HEK293 (cell line): ENCODE measurements around the gene ARHGAP35.

Experiments used
- CTCF ChIA-PET: fragments of 350-600 bp; formaldehyde crosslinking; extraction: SDS; loops from one replicate; lab custom pipeline; 2021; ENCODE audit warnings: antibody characterized with exemption; lab: Yijun Ruan, JAX
- POLR2A ChIA-PET: fragments of 300-600 bp; formaldehyde crosslinking; extraction: SDS; loops from one replicate; lab custom pipeline; 2020; ENCODE audit warnings: antibody characterized with exemption, inconsistent platforms; lab: Yijun Ruan, JAX
- H3K27ac ChIP-seq: fragments of 200-500 bp; sonication (Bioruptor generic); 2 replicates; pipeline ENCODE4 v1.5.1; 2014; ENCODE audit warnings: low read depth, low read length, control low read depth, inconsistent platforms; ENCODE audit errors: extremely low read depth
- H3K36me3 ChIP-seq, 2 experiments: fragments of 200-500 bp in 1 of 2; sonication (Bioruptor generic) in 1 of 2; 1 replicate in 1 of 2; 2 replicates in 1 of 2; pipeline ENCODE4 v1.5.1; 2014 to 2017; ENCODE audit warnings: inconsistent platforms in 2 of 2, low read length in 2 of 2; ENCODE audit not compliant: control insufficient read depth in 2 of 2, insufficient read depth in 1 of 2
- H3K4me1 ChIP-seq: fragments of 200-500 bp; sonication (Bioruptor generic); 2 replicates; pipeline ENCODE4 v1.5.1; 2014; ENCODE audit warnings: mild to moderate bottlenecking, low read length, inconsistent platforms; ENCODE audit not compliant: control insufficient read depth, insufficient read depth
- H3K4me3 ChIP-seq: 2 replicates; pipeline ENCODE4 v1.5.1; 2011; ENCODE audit warnings: low read depth, mild to moderate bottlenecking, control low read depth, low read length, moderate library complexity
- H3K9me3 ChIP-seq: fragments of 200-500 bp; sonication (Bioruptor generic); 2 replicates; pipeline ENCODE4 v1.5.1; 2014; ENCODE audit warnings: low read depth, low read length, inconsistent platforms; ENCODE audit not compliant: control insufficient read depth, insufficient read depth
- ZBTB17 ChIP-seq: fragments of 450-650 bp; formaldehyde crosslinking; IDR thresholded peaks from 2 replicates; pipeline ENCODE4 v1.5.1; 2016; ENCODE audit warnings: missing biosample characterization, missing genetic modification characterization
- ZBTB7A ChIP-seq: fragments of 450-650 bp; formaldehyde crosslinking; IDR thresholded peaks from 2 replicates; pipeline ENCODE4 v1.5.1; 2016; ENCODE audit warnings: low read depth, missing biosample characterization, missing genetic modification characterization
- ZFHX2 ChIP-seq: fragments of 450-650 bp; formaldehyde crosslinking; conservative IDR thresholded peaks from 2 replicates; pipeline ENCODE4 v1.5.1; 2016; ENCODE audit warnings: missing biosample characterization, missing genetic modification characterization
- ZNF19 ChIP-seq: fragments of 450-650 bp; formaldehyde crosslinking; IDR thresholded peaks from 2 replicates; pipeline ENCODE4; 2016; ENCODE audit warnings: missing biosample characterization, missing genetic modification characterization, low read depth
- ZNF514 ChIP-seq: fragments of 450-650 bp; formaldehyde crosslinking; IDR thresholded peaks from 2 replicates; pipeline ENCODE4 v1.5.1; 2016; ENCODE audit warnings: missing biosample characterization, missing genetic modification characterization
- ZNF544 ChIP-seq: fragments of 450-650 bp; formaldehyde crosslinking; IDR thresholded peaks from 2 replicates; pipeline ENCODE4 v1.5.0; 2017; ENCODE audit warnings: missing biosample characterization, missing genetic modification characterization
- ZNF571 ChIP-seq: fragments of 450-650 bp; formaldehyde crosslinking; IDR thresholded peaks from 2 replicates; pipeline ENCODE4 v1.5.0; 2017; ENCODE audit warnings: missing biosample characterization, missing genetic modification characterization
- ZNF585B ChIP-seq: fragments of 450-650 bp; formaldehyde crosslinking; IDR thresholded peaks from 2 replicates; pipeline ENCODE4 v1.5.1; 2016; ENCODE audit warnings: missing biosample characterization, missing genetic modification characterization
- ZNF596 ChIP-seq: fragments of 450-650 bp; IDR thresholded peaks from 2 replicates; pipeline ENCODE4 v1.5.0; 2018; ENCODE audit warnings: missing biosample characterization, mild to moderate bottlenecking, missing genetic modification characterization, moderate library complexity
- ZNF610 ChIP-seq: fragments of 450-650 bp; formaldehyde crosslinking; IDR thresholded peaks from 2 replicates; pipeline ENCODE4 v1.5.1; 2016; ENCODE audit warnings: missing biosample characterization, missing genetic modification characterization, borderline replicate concordance
- ZNF623 ChIP-seq: fragments of 450-650 bp; formaldehyde crosslinking; IDR thresholded peaks from 2 replicates; pipeline ENCODE4 v1.5.1; 2016; ENCODE audit warnings: missing biosample characterization, missing genetic modification characterization
- TF ChIP-seq, protein P1 (sequence below): fragments of 450-650 bp; formaldehyde crosslinking; IDR thresholded peaks from 2 replicates; pipeline ENCODE4 v1.5.1; 2017; ENCODE audit warnings: missing biosample characterization, missing genetic modification characterization
- TF ChIP-seq, protein P2 (sequence below): fragments of 450-650 bp; formaldehyde crosslinking; IDR thresholded peaks from 2 replicates; pipeline ENCODE4 v1.5.1; 2016; ENCODE audit warnings: missing biosample characterization, missing genetic modification characterization
- TF ChIP-seq, protein P3 (sequence below): fragments of 450-650 bp; formaldehyde crosslinking; IDR thresholded peaks from 2 replicates; pipeline ENCODE4 v1.5.1; 2016; ENCODE audit warnings: missing biosample characterization, missing genetic modification characterization
- TF ChIP-seq, protein P4 (sequence below): fragments of 450-650 bp; formaldehyde crosslinking; IDR thresholded peaks from 2 replicates; pipeline ENCODE4 v1.5.1; 2016; ENCODE audit warnings: missing biosample characterization, missing genetic modification characterization
- TF ChIP-seq, protein P5 (sequence below): fragments of 450-650 bp; formaldehyde crosslinking; IDR thresholded peaks from 2 replicates; pipeline ENCODE4 v1.5.1; 2016; ENCODE audit warnings: missing biosample characterization, missing genetic modification characterization
- TF ChIP-seq, protein P6 (sequence below): fragments of 450-650 bp; formaldehyde crosslinking; IDR thresholded peaks from 2 replicates; pipeline ENCODE4; 2016; ENCODE audit warnings: missing biosample characterization, missing genetic modification characterization

Gene ARHGAP35

DNA sequence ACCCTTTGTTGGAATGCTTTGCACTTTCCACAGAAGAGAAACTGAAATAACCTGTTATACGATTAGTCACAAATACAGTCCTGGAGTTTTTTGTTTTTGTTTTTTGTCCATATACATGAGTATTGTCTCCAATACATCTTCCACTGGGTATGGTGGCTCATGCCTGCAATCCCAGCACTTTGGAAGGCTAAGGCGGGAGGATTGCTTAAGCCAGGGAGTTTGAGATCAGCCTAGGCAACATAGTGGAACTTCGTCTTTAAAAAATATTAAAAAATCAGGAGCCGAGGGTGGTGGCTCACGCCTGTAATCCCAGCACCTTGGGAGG, 35.1 kb upstream of the ARHGAP35 start (continued):
- TF ChIP-seq, protein P1, sequence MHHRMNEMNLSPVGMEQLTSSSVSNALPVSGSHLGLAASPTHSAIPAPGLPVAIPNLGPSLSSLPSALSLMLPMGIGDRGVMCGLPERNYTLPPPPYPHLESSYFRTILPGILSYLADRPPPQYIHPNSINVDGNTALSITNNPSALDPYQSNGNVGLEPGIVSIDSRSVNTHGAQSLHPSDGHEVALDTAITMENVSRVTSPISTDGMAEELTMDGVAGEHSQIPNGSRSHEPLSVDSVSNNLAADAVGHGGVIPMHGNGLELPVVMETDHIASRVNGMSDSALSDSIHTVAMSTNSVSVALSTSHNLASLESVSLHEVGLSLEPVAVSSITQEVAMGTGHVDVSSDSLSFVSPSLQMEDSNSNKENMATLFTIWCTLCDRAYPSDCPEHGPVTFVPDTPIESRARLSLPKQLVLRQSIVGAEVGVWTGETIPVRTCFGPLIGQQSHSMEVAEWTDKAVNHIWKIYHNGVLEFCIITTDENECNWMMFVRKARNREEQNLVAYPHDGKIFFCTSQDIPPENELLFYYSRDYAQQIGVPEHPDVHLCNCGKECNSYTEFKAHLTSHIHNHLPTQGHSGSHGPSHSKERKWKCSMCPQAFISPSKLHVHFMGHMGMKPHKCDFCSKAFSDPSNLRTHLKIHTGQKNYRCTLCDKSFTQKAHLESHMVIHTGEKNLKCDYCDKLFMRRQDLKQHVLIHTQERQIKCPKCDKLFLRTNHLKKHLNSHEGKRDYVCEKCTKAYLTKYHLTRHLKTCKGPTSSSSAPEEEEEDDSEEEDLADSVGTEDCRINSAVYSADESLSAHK (tag by site-specific recombination) = no peak
- no peak for TF ChIP-seq ZBTB17 (tag by site-specific recombination)
- TF ChIP-seq ZNF514 = no peak
- TF ChIP-seq ZNF610 (tag by site-specific recombination) = no peak
- TF ChIP-seq ZNF623 = no peak
- TF ChIP-seq ZNF571 (tag by site-specific recombination) = no peak
- TF ChIP-seq, protein P2, sequence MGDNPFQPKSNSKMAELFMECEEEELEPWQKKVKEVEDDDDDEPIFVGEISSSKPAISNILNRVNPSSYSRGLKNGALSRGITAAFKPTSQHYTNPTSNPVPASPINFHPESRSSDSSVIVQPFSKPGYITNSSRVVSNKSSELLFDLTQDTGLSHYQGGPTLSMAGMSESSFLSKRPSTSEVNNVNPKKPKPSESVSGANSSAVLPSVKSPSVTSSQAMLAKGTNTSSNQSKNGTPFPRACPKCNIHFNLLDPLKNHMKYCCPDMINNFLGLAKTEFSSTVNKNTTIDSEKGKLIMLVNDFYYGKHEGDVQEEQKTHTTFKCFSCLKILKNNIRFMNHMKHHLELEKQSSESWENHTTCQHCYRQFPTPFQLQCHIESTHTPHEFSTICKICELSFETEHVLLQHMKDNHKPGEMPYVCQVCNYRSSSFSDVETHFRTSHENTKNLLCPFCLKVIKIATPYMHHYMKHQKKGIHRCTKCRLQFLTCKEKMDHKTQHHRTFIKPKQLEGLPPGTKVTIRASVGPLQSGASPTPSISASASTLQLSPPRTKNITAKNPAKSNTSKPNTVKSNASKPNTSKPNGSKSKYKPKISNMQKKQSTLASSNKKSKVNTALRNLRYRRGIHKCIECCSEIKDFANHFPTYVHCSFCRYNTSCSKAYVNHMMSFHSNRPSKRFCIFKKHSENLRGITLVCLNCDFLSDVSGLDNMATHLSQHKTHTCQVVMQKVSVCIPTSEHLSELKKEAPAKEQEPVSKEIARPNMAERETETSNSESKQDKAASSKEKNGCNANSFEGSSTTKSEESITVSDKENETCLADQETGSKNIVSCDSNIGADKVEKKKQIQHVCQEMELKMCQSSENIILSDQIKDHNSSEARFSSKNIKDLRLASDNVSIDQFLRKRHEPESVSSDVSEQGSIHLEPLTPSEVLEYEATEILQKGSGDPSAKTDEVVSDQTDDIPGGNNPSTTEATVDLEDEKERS = no peak
- TF ChIP-seq, protein P3, sequence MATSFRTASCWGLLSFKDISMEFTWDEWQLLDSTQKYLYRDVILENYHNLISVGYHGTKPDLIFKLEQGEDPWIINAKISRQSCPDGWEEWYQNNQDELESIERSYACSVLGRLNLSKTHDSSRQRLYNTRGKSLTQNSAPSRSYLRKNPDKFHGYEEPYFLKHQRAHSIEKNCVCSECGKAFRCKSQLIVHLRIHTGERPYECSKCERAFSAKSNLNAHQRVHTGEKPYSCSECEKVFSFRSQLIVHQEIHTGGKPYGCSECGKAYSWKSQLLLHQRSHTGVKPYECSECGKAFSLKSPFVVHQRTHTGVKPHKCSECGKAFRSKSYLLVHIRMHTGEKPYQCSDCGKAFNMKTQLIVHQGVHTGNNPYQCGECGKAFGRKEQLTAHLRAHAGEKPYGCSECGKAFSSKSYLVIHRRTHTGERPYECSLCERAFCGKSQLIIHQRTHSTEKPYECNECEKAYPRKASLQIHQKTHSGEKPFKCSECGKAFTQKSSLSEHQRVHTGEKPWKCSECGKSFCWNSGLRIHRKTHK = no peak
- TF ChIP-seq ZBTB7A = no peak
- TF ChIP-seq, protein P4, sequence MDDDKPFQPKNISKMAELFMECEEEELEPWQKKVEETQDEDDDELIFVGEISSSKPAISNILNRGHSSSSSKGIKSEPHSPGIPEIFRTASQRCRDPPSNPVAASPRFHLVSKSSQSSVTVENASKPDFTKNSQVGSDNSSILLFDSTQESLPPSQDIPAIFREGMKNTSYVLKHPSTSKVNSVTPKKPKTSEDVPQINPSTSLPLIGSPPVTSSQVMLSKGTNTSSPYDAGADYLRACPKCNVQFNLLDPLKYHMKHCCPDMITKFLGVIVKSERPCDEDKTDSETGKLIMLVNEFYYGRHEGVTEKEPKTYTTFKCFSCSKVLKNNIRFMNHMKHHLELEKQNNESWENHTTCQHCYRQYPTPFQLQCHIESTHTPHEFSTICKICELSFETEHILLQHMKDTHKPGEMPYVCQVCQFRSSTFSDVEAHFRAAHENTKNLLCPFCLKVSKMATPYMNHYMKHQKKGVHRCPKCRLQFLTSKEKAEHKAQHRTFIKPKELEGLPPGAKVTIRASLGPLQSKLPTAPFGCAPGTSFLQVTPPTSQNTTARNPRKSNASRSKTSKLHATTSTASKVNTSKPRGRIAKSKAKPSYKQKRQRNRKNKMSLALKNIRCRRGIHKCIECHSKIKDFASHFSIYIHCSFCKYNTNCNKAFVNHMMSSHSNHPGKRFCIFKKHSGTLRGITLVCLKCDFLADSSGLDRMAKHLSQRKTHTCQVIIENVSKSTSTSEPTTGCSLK (tag by site-specific recombination) = no peak
- TF ChIP-seq ZNF544 (tag by site-specific recombination) = no peak

DNA sequence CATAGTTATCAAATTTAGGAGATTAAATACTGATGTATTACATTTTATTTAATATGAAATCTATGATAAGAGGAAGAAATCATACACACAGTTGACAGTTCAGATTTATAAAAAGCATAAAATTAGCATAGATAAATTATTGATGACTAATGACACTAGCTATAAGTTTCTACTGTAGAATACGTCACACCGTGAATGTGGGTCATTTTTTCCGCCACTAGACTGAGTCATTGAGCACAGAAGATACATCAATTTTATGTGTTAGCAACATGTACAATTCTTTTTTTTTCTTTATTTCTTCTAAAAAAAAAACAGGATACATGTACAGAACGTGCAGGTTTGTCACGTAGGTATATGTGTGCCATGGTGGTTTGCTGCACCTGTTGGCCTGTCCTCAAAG, 32.3 kb upstream of the ARHGAP35 start:
- ChIA-PET POLR2A (interaction anchor here (2.2 kb wide), 1 partner anchor 40 kb away, joined by 17 read pairs; the partner anchor contains the start of gene SLC1A5), CTCF (interaction anchor here (0.6 to 1.0 kb wide), 5 partner anchors 12 to 637 kb away, joined by 3 to 5 read pairs (median 3); no protein-coding TSS in a partner anchor)
- no peaks in the 10 kb centered on the region for H3K36me3 ChIP-seq
- H3K4me3 ChIP-seq = no peak overlapping the region
- H3K9me3 ChIP-seq = no peaks in the 10 kb centered on the region
- TF ChIP-seq, protein P5, sequence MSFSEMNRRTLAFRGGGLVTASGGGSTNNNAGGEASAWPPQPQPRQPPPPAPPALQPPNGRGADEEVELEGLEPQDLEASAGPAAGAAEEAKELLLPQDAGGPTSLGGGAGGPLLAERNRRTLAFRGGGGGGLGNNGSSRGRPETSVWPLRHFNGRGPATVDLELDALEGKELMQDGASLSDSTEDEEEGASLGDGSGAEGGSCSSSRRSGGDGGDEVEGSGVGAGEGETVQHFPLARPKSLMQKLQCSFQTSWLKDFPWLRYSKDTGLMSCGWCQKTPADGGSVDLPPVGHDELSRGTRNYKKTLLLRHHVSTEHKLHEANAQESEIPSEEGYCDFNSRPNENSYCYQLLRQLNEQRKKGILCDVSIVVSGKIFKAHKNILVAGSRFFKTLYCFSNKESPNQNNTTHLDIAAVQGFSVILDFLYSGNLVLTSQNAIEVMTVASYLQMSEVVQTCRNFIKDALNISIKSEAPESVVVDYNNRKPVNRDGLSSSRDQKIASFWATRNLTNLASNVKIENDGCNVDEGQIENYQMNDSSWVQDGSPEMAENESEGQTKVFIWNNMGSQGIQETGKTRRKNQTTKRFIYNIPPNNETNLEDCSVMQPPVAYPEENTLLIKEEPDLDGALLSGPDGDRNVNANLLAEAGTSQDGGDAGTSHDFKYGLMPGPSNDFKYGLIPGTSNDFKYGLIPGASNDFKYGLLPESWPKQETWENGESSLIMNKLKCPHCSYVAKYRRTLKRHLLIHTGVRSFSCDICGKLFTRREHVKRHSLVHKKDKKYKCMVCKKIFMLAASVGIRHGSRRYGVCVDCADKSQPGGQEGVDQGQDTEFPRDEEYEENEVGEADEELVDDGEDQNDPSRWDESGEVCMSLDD (tag by site-specific recombination) = no peak
- TF ChIP-seq, protein P6, sequence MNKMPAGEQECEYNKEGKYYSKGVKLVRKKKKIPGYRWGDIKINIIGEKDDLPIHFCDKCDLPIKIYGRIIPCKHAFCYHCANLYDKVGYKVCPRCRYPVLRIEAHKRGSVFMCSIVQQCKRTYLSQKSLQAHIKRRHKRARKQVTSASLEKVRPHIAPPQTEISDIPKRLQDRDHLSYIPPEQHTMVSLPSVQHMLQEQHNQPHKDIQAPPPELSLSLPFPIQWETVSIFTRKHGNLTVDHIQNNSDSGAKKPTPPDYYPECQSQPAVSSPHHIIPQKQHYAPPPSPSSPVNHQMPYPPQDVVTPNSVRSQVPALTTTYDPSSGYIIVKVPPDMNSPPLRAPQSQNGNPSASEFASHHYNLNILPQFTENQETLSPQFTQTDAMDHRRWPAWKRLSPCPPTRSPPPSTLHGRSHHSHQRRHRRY (tag by site-specific recombination) = no peak
- TF ChIP-seq ZNF585B (tag by site-specific recombination) = no peak
- no peak for TF ChIP-seq ZNF19
- TF ChIP-seq ZFHX2 (tag by site-specific recombination) = no peak
- no peak for TF ChIP-seq ZNF596 (tag by site-specific recombination)
- H3K4me1 ChIP-seq = peaks cover 3% of the 10 kb centered on the region
- H3K27ac ChIP-seq = no peak overlapping the region
